ENCODE measurements around the gene CDC45.

DNA sequence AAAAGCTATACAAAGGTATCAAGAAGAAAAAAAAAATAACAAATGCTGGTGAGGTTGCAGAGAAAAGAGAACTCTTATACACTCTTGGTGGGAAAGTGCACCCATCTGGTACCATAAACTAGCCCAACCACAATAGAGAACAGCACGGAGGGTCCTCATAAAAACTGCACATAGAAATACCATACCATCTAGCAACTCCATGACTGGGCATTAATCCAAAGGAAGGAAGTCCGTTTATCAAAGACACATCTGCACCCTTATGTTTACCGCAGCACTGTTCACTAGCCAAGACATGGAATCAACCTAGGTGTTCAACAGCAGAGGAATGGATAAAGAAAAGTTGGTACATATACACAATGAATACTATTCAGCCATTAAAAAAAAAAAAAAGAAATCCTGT lies 55.3 kb downstream of the CDC45 start:
- TF ChIP-seq, protein P1, sequence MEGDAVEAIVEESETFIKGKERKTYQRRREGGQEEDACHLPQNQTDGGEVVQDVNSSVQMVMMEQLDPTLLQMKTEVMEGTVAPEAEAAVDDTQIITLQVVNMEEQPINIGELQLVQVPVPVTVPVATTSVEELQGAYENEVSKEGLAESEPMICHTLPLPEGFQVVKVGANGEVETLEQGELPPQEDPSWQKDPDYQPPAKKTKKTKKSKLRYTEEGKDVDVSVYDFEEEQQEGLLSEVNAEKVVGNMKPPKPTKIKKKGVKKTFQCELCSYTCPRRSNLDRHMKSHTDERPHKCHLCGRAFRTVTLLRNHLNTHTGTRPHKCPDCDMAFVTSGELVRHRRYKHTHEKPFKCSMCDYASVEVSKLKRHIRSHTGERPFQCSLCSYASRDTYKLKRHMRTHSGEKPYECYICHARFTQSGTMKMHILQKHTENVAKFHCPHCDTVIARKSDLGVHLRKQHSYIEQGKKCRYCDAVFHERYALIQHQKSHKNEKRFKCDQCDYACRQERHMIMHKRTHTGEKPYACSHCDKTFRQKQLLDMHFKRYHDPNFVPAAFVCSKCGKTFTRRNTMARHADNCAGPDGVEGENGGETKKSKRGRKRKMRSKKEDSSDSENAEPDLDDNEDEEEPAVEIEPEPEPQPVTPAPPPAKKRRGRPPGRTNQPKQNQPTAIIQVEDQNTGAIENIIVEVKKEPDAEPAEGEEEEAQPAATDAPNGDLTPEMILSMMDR (conservative IDR thresholded peaks at IDR 0.05; ENCODE audit: low read length) = no peak
- no peak for TF ChIP-seq EZH2phosphoT487 (IDR thresholded peaks at IDR 0.05; ENCODE audit: borderline replicate concordance, low read depth, low read length)
